Measurements from ENCODE around the gene SIRPA. TPM values are rescaled to one million over a fixed set of nuclear protein-coding genes. Genes with fewer than 3 reads are reported as not detected.

SIRPA gene
- 8.0 and 19.7 TPM in 2 replicates for polyA plus RNA-seq

GRCh38 chr20:1894951-1895673 lies at the start of gene SIRPA:
SIRPA (plus strand) TSS chr20:1895407; CDS start chr20:1895448, 41 bp downstream.

Other genes with a start within 250 kb of the SIRPA start
- gene SIRPG, start 237.6 kb upstream of the SIRPA start, polyA plus RNA-seq = 4.9 TPM in 1 of 2 replicates, not detected in the other
- gene PDYN, start 98.7 kb downstream of the SIRPA start, polyA plus RNA-seq = 0.82 TPM in 1 of 2 replicates, not detected in the other
- gene STK35, start 206.4 kb downstream of the SIRPA start, polyA plus RNA-seq = 1.9 and 5.7 TPM in 2 replicates

Measured in Purkinje cell (primary cell).